ENCODE measurements around the gene LY6G6C. TPM values are rescaled to one million over a fixed set of nuclear protein-coding genes. Genes with fewer than 3 reads are reported as not detected.

LY6G6C gene
- total and polyA plus RNA-seq, 7 donors, result 0.07 to 1.2 (median 1.2) TPM; not detected in 4

- 93% methylated on average over 25 of the region's 25 CpGs for WGBS, 2 donors
- TF ChIP-seq POLR2AphosphoS5 (IDR thresholded peaks at IDR 0.05) (no peak), EP300 (IDR thresholded peaks at IDR 0.05) (no peak), CTCF (IDR thresholded peaks at IDR 0.05) (no peak)
- Histone ChIP-seq H3K27ac (no peak overlapping the region), H3K4me1 (peaks cover 0 to 17% (median 14%) of the 10 kb centered on the region in 4 donors), H3K27me3 (no peaks in the 10 kb centered on the region), H3K36me3 (peaks cover 8 to 23% (median 15%) of the 10 kb centered on the region in 4 donors), H3K9me3 (no peaks in the 10 kb centered on the region), H3K4me3 (no peak overlapping the region)
- DNase-seq, result no peak
- intact Hi-C loops (cut with DNase I), result no loop called here
These were observed 2.6 kb upstream of the LY6G6C start for GRCh38 chr6:31723980-31724691.

- intact Hi-C loops (cut with DNase I), result no loop called here
- Histone ChIP-seq H3K36me3 (peaks cover 8 to 23% (median 15%) of the 10 kb centered on the region in 4 donors), H3K27me3 (no peaks in the 10 kb centered on the region), H3K27ac (no peak within 1 kb of the TSS), H3K4me3 (no peak within 1 kb of the TSS), H3K4me1 (peaks cover 0 to 12% (median 8%) of the 10 kb centered on the region in 4 donors), H3K9me3 (no peaks in the 10 kb centered on the region)
- no peak for DNase-seq
- TF ChIP-seq POLR2AphosphoS5 (IDR thresholded peaks at IDR 0.05) (no peak), CTCF (IDR thresholded peaks at IDR 0.05) (no peak), EP300 (IDR thresholded peaks at IDR 0.05) (no peak), POLR2A (IDR thresholded peaks at IDR 0.05) (no peak)
- WGBS, 2 donors, result 76 to 90% methylated on average over 46 of the region's 46 CpGs
These were observed 1.9 kb upstream of the LY6G6C start, which contains the start of gene MPIG6B for GRCh38 chr6:31723245-31723979. Gene MPIG6B (plus strand): TSS chr6:31723373. CDS start chr6:31723384, 11 bp downstream.

GRCh38 chr6:31722173-31722572 is 627 bp upstream of the LY6G6C start:
- Histone ChIP-seq H3K27ac (no peak overlapping the region), H3K4me3 (no peak overlapping the region), H3K36me3 (peaks cover 7 to 18% (median 10%) of the 10 kb centered on the region in 4 donors), H3K9me3 (no peaks in the 10 kb centered on the region), H3K27me3 (no peaks in the 10 kb centered on the region), H3K4me1 (no peaks in the 10 kb centered on the region)
- DNase-seq, result no peak
- WGBS, 2 donors, result 44 to 76% methylated on average over 3 of the region's 3 CpGs
- intact Hi-C loops (cut with DNase I), result no loop called here
- TF ChIP-seq POLR2A (IDR thresholded peaks at IDR 0.05) (no peak), POLR2AphosphoS5 (IDR thresholded peaks at IDR 0.05) (no peak), CTCF (IDR thresholded peaks at IDR 0.05) (no peak), EP300 (IDR thresholded peaks at IDR 0.05) (no peak)

GRCh38 chr6:31720196-31720770 is 1.3 kb downstream of the LY6G6C start:
- DNase-seq, result no peak
- Histone ChIP-seq H3K27ac (no peak overlapping the region), H3K4me1 (peaks cover 0 to 5% (median 5%) of the 10 kb centered on the region in 4 donors), H3K4me3 (no peak overlapping the region), H3K36me3 (no peaks in the 10 kb centered on the region), H3K27me3 (no peaks in the 10 kb centered on the region), H3K9me3 (no peaks in the 10 kb centered on the region)
- WGBS, 2 donors, result 43 to 79% methylated on average over 5 of the region's 5 CpGs
- TF ChIP-seq POLR2AphosphoS5 (IDR thresholded peaks at IDR 0.05), result no peak
- no peak for TF ChIP-seq POLR2A (IDR thresholded peaks at IDR 0.05)
- TF ChIP-seq EP300 (IDR thresholded peaks at IDR 0.05), result no peak
- intact Hi-C loops (cut with DNase I), result no loop called here

GRCh38 chr6:31719001-31719400 is 2.5 kb downstream of the LY6G6C start:
- H3K27ac ChIP-seq, result no peak overlapping the region
- H3K27me3 ChIP-seq, result no peaks in the 10 kb centered on the region
- no peak for TF ChIP-seq POLR2A (IDR thresholded peaks at IDR 0.05)
- no peak for TF ChIP-seq CTCF (IDR thresholded peaks at IDR 0.05)
- no peak for TF ChIP-seq EP300 (IDR thresholded peaks at IDR 0.05)
- no peak for TF ChIP-seq POLR2AphosphoS5 (IDR thresholded peaks at IDR 0.05)
- intact Hi-C loops (cut with DNase I), result no loop called here
- no peak for DNase-seq
- no peaks in the 10 kb centered on the region for H3K36me3 ChIP-seq
- WGBS, 2 donors, result 67 to 82% methylated on average over 6 of the region's 6 CpGs
- peaks cover 0 to 11% (median 10%) of the 10 kb centered on the region in 4 donors for H3K4me1 ChIP-seq
- no peak overlapping the region for H3K4me3 ChIP-seq
- no peaks in the 10 kb centered on the region for H3K9me3 ChIP-seq

All from sigmoid colon (tissue), 7 donors.